ENCODE measurements around the gene NDUFAF2.
"Not testable (repeated sequence)": the region's sequence is repeated elsewhere in the genome, so short reads cannot be mapped to it uniquely, and the experiment has no call there.

Gene NDUFAF2

DNA sequence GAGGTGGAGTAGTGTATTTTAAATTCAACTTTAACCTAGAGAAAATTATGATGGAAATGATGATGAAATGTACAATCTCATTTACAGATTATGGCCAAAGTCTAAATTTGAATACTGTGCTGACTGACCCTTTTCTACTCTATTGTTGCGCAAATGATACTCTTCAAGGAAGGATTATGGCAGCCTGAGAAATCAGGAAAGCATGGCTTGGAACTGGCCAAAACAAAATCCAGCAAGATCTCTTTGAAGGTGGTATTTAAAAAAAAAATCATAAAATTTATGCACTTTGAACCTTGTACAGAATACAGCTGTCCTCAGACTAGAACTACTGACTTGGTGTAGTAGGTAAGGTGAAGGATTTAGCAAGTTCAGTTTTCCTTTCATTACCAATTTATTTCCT is 105.3 kb downstream of the NDUFAF2 start:
- no peak for DNase-seq (ENCODE audit: low spot score)

DNA sequence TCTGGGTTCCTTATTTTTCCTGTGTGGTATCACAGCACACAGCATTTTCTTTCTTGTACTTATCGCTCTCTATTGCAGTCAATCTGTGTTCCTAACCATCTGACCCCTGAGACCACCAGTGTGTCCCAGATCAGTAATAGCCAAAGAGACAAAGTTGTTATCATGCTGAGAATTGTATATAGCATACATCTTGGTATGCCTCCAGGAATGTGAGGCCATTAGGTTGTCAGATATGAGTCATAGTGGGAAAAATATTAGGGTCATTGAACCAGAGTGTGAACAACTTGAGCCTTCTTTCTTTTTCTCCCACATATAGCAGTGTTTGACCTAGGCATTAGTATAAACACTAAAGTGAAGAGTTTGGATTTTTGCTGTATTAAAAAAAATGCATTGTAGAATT is 106.3 kb downstream of the NDUFAF2 start:
- DNase-seq (ENCODE audit: low spot score) = no peak

DNA sequence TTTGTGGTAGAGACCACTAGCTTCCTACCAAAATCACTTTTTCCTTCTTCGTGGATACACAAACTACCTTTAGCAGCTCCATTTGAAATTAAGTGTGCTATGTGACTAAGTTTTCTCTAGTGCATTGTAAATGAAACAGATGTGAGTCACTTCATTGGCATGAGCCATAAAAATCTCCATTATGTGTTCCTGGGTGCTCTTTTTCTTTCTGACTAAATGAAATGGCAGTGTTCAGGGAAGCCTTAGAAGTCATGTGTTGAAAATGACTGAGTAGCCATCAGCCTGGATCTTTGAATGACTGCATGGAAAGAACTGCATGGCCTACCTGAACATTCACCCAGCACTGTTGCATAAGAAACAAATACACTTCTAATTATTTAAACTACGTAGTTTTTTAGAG is 107.9 kb downstream of the NDUFAF2 start:
- no peak for DNase-seq (ENCODE audit: low spot score)

DNA sequence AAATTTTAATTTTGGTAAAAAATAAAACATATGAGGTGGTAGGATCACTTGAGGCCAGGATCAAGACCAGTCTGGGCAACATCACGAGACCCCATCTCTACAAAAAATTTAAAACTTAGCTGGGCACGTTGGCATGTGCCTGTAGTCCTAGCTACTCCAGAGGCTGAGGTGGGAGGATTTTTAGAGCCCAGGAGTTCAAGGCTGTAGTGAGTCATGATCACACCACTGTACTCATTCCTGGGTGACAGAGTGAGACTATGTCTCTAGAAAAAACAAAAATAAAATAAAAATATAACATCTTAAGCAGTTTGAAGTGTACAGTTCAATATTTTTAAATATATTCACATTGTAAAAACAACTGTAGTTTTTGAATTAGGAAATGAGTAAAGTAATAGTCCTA is 108.9 kb downstream of the NDUFAF2 start:
- no peak for DNase-seq (ENCODE audit: low spot score)

DNA sequence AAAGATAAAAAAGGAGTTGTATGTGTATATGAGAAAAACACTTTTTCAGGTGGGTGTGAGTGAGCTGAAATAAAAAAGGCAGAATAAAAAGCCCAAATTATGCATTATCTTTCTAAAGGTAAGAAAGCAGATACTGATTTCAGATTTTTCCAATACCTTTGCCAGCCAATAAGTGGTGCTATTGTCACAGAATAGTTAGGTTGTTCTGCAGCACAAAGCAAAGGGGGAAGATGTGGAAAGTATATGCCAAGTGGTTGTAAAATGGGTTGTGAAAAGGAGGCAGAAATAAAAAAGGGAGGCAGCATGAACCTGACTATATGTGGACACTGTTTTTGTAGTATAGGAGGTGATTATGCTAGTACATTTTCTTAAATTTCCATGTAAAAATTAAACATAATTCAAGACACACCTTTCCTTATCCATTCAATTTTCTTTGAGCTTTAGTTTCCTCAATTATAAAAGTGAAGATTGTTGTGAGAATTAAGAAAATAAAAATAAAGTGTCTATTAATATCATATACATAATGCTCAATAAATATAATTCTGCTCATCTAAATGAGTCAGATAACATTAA is 110.5 kb downstream of the NDUFAF2 start:
- no peak for DNase-seq (ENCODE audit: low spot score)

DNA sequence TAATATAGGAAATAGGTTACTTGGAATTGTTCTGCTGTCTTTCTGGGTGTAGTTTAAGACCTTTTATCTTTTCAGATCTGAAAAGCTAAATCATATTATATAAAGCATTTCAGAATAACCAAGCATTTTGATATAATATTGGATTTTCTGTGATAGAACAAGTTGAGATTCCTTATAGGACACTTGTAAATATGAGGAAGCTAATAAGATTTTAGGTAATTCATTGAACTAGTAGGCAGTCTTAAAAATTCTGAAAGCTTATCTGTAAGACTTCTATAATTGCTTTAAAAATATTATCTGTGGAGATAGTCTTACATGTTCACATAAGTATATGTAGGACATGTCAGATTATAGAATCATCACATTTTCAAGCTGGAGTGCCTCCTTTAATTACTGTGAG is 114.5 kb downstream of the NDUFAF2 start:
- DNase-seq (ENCODE audit: low spot score) = no peak

DNA sequence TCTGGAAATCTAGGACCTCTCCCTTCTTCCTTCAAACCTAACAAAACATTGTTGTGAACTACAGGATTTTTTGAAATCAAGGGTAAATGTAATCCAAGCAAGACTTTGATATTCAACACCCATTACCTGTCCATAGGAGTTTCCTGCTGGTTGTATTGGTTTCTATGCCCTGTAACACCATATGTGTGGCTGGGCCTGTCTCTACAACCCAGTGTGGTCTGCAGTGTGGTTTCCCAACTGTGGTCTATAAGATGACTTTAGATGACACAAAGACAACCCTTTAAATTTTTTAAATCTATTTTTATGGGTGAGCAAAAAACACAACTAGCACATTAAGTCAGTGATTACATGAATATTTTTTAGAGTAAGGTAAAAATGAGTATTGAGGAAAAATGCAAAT is 124.1 kb downstream of the NDUFAF2 start:
- DNase-seq (ENCODE audit: low spot score) = no peak

DNA sequence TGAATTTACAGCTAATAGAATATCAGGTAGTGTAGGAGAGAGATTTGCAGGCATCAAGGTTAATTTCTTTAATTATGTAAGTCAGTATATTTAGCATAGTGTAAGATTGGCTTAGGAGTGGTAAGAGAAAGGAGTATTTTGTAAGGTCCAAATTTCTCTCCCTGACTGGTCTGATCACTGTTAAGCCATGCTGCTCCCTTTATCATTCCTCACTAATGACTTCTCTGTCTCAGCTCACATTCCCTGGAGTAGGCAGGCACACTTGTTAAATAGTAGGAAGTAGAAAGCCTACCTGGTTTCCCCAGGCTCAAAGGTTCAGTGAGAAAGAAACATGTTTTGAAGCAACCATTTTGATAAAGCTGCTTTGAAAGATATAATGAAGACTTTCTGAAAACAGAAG is 126.5 kb downstream of the NDUFAF2 start:
- DNase-seq (ENCODE audit: low spot score) = no peak

DNA sequence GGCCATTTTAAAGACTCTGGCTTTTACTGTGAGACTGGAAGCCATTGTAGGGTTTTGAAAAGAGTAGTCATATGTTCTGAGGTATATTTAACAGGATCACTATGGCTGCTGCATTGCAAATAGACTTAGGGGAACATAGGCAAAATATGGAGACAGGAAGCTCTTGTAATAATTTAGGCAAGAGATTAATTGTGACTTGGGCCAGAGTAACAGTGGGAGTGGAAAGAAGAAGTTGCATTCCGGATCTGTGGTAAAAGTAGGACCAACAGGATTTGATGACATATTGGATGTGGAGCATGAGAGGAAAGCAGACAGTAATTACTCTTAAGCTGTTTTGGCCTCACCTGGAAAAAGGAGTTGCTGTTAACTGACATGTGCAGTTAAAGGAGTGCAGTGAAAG is 131.6 kb downstream of the NDUFAF2 start:
- no peak for DNase-seq (ENCODE audit: low spot score)

DNA sequence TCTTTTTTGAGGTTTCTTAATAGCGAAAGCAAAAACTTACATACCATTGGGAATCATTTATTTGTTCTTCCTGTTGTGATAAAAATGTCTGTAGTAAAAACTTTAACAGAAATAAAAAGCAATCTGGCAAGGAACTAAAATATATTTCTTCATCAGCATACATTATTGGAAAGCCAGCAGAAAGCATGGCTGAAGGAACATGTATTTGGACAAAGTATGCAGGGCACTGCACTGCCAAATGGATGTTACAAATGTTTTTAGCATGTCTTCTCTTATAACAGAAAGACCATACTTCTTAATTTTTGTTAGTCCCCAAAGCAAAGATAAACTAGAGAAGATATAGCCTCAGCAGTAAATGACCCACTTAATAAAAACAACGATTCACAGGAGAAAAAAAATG is 136.7 kb downstream of the NDUFAF2 start:
- DNase-seq (ENCODE audit: low spot score) = no peak

DNA sequence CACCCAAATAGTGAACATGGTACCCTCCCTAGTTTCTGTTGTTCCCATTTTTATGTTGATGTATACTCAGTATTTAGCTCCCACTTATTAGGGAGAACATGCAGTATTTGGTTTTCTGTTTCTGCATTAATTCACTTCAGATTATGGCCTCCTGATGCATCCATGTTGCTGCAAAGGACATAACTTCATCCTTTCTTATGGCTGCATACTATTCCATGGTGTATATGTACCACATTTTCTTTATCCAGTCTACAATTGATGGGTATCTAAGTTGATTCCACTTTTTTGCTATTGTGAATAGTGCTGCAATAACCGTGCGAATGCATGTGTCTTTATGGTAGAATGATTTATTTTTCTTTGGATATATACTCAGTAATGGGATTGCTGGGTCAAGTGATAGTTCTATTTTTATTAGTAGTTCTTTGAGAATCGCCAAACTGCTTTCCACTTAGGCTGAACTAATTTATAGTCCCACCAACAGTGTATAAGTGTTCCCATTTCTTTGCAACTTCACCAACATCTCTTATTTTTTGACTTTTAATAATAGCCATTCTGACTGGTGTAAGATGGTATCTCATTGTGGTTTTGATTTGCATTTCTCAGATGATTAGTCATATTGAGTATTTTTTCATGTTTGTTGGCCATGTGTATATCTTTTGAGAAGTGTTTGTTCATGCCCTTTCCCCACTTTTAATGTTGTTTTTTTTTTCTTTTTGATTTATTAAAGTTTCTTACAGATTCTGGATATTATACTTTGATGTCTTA is 137.7 kb downstream of the NDUFAF2 start:
- no peak for DNase-seq (ENCODE audit: low spot score)

DNA sequence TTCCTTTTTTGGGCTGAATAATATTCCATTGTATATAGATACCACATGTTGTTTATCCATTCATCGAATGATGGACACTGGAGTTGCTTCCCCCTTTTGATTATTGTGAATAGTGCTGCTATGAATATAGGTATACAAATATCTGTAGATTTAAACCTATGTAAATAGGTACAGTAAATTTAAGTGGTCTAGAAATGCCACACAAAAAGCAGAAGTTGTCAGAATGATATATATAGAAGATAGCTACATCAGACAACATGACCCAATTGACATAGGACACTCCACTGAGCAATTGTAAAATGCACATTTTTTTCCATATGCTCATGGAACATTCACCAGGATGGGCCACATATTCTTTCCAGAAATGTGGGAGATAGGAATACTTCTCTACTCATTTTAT is 139.7 kb downstream of the NDUFAF2 start:
- no peak for DNase-seq (ENCODE audit: low spot score)

DNA sequence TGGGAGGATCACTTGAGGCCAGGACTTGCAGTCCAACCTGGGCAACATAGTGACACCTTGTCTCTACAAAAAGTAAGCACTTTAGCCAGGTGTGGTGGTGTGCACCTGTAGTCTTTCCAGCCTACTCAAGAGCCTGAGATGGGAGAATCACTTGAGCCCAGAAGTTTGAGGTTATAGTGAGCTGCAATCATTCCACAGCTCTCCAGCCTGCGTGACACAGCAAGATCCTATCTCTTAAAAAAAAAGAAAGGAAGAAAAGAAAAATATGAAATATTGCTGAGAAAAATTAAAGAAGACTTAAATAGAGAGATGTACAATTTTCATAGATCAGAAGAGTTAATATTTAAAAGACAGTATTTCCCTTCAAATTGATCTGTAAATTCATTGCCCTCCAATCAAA is 140.9 kb downstream of the NDUFAF2 start:
- DNase-seq (ENCODE audit: low spot score) = no peak

DNA sequence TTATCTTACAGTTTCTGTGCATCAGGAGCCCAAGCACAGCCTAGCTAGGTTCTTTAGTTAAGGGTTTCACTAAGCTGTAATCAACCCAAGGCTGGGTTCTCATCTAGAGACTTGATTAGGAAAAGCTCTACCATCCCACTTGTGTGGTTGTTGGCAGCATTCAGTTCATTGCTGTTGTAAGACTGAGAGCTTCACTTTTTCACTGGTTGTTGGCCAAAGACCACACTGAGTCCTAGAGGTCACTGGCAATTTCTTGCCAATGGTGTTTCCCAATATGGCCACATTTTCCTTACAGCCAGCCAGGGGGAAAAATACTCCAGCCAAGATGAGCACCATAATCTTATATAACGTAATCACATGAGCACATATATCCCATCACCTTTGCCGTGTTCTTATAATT is 142.9 kb downstream of the NDUFAF2 start:
- no peak for DNase-seq (ENCODE audit: low spot score)

DNA sequence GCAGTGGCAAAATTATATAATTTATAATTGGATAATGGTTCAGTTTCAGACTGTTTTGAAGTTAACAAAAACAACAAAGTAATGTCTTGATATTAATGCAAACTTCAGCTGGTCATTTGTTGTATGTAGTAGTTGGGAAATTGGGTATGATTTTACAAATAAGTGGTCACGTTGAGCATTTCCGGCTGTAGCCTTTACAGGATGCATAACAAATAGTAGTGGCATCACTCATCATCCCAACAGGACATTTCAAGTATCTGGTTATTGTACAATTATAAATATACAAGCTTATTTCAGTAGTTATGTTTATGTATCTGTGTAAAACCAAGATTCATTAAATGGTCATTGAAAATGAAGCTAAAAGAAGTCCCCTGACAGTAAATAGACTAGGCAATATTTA is 144.3 kb downstream of the NDUFAF2 start:
- DNase-seq (ENCODE audit: low spot score) = no peak

DNA sequence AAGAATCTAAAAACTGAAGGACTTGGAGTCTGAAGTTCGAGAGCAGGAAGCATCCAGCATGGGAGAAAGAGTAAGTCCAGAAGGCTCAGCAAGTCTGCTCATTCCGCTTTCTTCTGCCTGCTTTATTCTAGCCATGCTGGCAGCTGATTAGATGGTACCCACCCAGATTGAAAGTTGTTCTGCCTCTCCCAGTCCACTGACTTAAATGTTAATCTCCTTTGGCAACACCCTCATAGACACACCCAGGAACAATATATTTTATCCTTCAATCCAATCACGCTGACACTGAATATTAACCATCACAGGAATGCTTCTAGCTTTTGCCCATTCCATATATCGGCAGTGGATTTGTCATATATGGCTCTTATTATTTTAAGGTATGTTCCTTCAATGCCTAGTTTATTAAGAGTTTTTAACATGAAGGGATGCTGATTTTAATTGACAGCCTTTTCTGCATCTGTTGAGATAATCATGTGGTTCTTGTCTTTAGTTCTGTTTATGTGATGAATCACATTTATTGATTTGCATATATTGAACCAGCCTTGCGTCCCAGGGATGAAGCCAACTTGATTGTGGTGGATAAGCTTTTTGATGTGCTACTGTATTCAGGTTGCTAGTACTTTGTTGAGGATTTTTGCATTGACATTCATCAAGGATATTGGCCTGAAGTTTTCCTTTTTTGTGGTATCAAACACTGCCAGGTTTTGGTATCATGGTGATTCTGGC is 148.2 kb downstream of the NDUFAF2 start:
- DNase-seq (ENCODE audit: low spot score) = not testable (repeated sequence)

DNA sequence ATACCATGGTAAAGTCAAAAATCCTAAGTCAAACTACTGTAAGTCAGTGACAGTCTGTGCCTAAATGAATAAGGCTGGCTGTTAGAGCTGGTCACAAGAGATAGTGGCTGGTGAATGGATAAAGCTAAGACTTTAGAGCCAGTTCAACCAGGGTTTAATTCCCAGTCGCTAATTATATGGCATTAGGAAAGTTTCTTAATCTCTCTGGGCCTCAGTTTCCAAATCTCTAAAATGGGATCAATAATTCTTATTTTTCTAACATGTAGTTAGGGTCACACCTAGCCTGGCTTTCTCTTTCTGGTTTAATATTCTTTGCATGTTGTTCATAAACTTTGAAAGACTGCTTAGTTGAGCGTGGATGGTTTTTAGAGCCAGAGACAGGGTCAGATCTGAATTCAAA is 152.5 kb downstream of the NDUFAF2 start:
- no peak for DNase-seq (ENCODE audit: low spot score)

DNA sequence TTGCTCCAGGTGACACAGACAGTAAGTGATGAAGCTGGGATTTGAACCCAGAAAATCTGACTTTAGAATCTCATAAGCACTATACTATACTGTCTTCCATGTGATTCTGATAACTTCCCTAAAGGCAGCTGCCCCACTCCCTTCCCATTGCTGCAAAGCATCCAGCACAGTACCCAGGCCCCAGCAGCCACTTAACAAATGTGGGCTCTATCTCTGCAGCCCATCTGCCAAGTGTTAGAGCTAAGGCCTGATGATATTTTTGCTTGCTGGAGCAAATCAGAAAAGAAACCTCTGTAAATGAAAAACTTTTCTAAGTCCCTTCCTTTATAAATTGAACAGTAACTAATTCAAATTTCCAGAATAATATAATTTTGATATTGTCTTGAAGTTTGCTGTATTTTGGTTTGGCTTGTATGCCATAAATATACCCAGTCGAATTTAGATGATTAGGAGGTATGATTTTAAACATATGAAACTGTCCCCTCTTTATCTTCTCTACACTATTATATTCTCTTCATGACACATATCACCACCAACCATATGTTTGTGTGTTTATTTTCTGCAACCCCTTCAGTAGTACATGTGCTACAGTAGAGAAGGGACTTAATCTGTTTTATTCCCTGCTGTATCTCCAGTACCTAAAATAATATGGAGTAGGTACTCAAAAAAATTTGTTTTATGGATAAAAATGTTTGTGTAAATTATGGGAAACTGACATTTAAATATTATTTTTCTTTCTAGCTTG is 153.4 kb downstream of the NDUFAF2 start:
- DNase-seq (ENCODE audit: low spot score) = no peak

DNA sequence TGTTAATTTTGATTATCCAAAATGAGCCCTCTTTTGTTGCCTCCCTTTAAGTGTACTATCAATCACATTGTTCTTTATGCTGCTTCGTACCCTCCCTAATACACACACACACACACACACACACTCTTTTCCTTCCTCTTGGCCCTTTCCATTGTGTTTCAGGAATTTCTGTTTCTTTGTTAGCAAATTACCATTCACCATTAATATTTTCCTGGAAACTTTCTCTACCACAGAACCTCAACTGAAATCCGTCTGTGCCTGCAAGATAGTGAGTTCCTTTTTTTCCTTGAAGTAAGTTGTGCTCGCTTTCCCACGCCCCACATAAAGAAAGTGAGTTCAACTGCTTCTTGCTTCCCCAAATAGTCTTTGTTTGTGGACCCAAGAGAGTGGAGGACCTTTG is 155.4 kb downstream of the NDUFAF2 start:
- DNase-seq (ENCODE audit: low spot score) = no peak

DNA sequence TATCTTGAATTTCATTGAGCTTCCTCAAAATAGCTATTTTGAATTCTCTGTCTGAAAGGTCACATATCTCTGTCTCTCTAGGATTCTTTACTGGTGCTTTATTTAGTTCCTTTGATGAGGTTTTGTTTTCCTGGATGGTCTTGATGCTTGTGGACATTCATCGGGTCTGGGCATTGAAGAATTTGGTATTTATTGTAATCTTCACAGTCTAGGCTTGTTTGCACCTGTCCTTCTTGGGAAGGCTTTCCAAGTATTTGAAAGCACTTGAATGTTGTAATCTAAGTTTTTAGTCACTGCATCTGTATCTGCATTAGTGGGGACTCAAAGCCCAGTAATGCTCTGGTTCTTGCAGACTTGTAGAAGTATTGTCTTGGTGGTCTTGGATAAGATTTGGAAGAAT is 169.4 kb downstream of the NDUFAF2 start:
- no peak for DNase-seq (ENCODE audit: low spot score)

DNA sequence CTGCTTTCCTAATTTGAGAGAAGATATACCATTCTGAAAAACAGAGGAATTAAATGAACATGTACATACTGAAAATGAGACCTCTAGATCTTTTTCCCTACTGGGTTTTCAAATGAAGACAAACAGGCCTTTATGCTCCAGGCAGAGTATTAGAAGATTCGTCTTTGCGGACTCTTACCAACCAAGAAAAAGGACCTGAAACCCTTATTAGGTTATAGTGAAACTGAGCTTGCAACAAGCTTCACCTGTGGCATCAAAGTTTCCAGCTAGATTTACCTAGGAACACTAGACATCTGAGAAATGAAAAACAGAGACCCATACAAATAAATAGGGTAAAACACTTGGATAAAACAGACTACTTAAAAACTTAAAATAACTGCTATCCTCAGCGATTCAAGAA is 171.0 kb downstream of the NDUFAF2 start:
- DNase-seq (ENCODE audit: low spot score) = no peak

DNA sequence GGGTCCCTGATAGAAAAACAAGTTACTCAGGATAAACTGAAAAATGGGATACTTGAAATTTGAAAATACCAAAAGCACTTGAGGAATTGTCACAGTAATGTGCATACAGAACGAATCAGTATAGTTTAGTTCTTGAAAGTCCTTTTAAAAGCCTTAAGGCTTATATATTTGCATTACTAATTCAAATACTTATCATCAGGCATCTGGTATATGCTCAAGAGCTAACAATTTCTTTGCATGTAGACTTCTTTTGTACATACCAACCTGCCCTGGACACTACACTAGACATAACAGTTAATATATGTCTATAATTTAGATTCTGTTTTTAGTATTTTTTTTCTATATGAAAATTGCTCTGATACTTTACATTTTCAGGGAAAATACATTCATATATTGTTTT is 174.1 kb downstream of the NDUFAF2 start:
- no peak for DNase-seq (ENCODE audit: low spot score)

DNA sequence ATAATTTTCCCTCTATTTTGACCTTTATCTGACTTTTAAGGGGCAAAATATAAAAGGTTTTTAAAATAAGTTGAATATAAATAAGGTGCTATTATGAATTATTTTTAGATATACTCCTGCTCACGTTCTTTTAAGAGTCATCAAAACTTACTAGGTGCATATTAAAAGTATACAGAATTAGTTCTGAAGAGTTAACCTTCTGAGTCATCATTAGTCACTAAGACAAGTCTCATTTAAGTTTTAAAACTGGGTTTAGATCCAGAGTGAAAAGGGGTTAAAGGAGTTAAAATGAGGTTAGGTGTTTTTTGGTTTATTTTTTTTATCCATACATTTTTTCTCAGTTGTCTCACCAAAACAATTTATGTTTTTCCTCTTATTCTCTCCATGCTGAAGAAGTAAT is 175.5 kb downstream of the NDUFAF2 start:
- no peak for DNase-seq (ENCODE audit: low spot score)
